Measurements from ENCODE around the gene CRYBG1. TPM values are rescaled to one million over a fixed set of nuclear protein-coding genes. Genes with fewer than 3 reads are reported as not detected.

The CRYBG1 gene
- total and polyA plus RNA-seq, 2 donors (not counting 3 experiments of a cell fraction or from before 2014, with no cell fraction given): 4.1 to 30.1 TPM

- FAIRE-seq: no peak
- no peak for DNase-seq (ENCODE audit: low read depth, low spot score)
- ChIA-PET CTCF (interaction anchor here (1.0 kb wide), 1 partner anchor 11 kb away, joined by 3 read pairs; no protein-coding TSS in a partner anchor), POLR2A (no interaction called here)
- Histone ChIP-seq H4K20me1 (replicated peaks; ENCODE audit: control insufficient read depth, extremely low read depth, insufficient read depth, low read length) (no peaks in the 10 kb centered on the region), H3K9me1 (replicated peaks; ENCODE audit: control insufficient read depth, extremely low read depth, insufficient read depth, low read length) (no peaks in the 10 kb centered on the region), H2AFZ (ENCODE audit: low read depth, low read length) (no peak overlapping the region), H3K27me3 (ENCODE audit: control insufficient read depth in 2 of 2, insufficient read depth in 2 of 2, low read length in 2 of 2) (peaks cover 7 to 19% of the 10 kb centered on the region in 2 experiments), H3K36me3 (ENCODE audit: control insufficient read depth in 2 of 2, extremely low read depth in 1 of 2, insufficient read depth in 2 of 2, low read length in 2 of 2) (no peaks in the 10 kb centered on the region), H3K27ac (ENCODE audit: insufficient read depth, low read depth, low read length) (no peak overlapping the region), H3K4me1 (ENCODE audit: control insufficient read depth, extremely low read depth, insufficient read depth, low read length) (no peaks in the 10 kb centered on the region), H3K9me3 (replicated peaks; ENCODE audit: control insufficient read depth, insufficient read depth, low read length) (no peaks in the 10 kb centered on the region), H3K79me2 (ENCODE audit: control insufficient read depth, insufficient read depth, low read length) (no peaks in the 10 kb centered on the region), H3K9ac (replicated peaks; ENCODE audit: extremely low read depth, insufficient read depth, low read length) (no peak overlapping the region), H3K4me3 (replicated peaks in 1 of 3; ENCODE audit: insufficient read depth in 1 of 3, low read depth in 1 of 3, low read length in 3 of 3) (no peak overlapping the region), H3K4me2 (ENCODE audit: insufficient read depth, low read length) (no peak overlapping the region)
- dilution Hi-C loops (cut with MboI; ENCODE audit: extremely low pct_ligation_motif_present, low sequenced_read_pairs) (no loop called here), intact Hi-C loops (cut with micrococcal nuclease) (no loop called here)
- BruUV-seq (replicated peaks): no TSS peak
- TF ChIP-seq MYC (IDR thresholded peaks at IDR 0.05; ENCODE audit: low read depth, low read length): no peak
- no peak for TF ChIP-seq FOS (IDR thresholded peaks at IDR 0.05; ENCODE audit: borderline replicate concordance, insufficient read depth, low read length)
- TF ChIP-seq POLR2AphosphoS5 (IDR thresholded peaks at IDR 0.05; ENCODE audit: insufficient read depth, low read depth, low read length): no peak
- no peak for TF ChIP-seq POLR2A (IDR thresholded peaks at IDR 0.05; ENCODE audit: low read depth, low read length)
- no peak for TF ChIP-seq GATA2 (IDR thresholded peaks at IDR 0.05; ENCODE audit: insufficient read depth, insufficient read length, low read depth, low read length)
- no peak for TF ChIP-seq JUN (IDR thresholded peaks at IDR 0.05; ENCODE audit: borderline replicate concordance, insufficient read depth, insufficient read length, low read depth)
- TF ChIP-seq MAX (IDR thresholded peaks at IDR 0.05; ENCODE audit: insufficient read depth, insufficient read length): no peak
These were observed 134.5 kb downstream of the CRYBG1 start for GRCh38 chr6:106495014-106495413.

GRCh38 chr6:106496823-106497222 is 136.3 kb downstream of the CRYBG1 start:
- Histone ChIP-seq H3K4me3 (replicated peaks in 1 of 3; ENCODE audit: insufficient read depth in 1 of 3, low read depth in 1 of 3, low read length in 3 of 3) (no peak overlapping the region), H2AFZ (ENCODE audit: low read depth, low read length) (no peak overlapping the region), H3K79me2 (ENCODE audit: control insufficient read depth, insufficient read depth, low read length) (no peaks in the 10 kb centered on the region), H3K9ac (replicated peaks; ENCODE audit: extremely low read depth, insufficient read depth, low read length) (no peak overlapping the region), H3K27ac (ENCODE audit: insufficient read depth, low read depth, low read length) (no peak overlapping the region), H3K27me3 (ENCODE audit: control insufficient read depth in 2 of 2, insufficient read depth in 2 of 2, low read length in 2 of 2) (peaks cover 7 to 21% of the 10 kb centered on the region in 2 experiments), H3K9me1 (replicated peaks; ENCODE audit: control insufficient read depth, extremely low read depth, insufficient read depth, low read length) (no peaks in the 10 kb centered on the region), H3K9me3 (replicated peaks; ENCODE audit: control insufficient read depth, insufficient read depth, low read length) (no peaks in the 10 kb centered on the region), H4K20me1 (replicated peaks; ENCODE audit: control insufficient read depth, extremely low read depth, insufficient read depth, low read length) (no peaks in the 10 kb centered on the region), H3K4me1 (ENCODE audit: control insufficient read depth, extremely low read depth, insufficient read depth, low read length) (no peaks in the 10 kb centered on the region), H3K4me2 (ENCODE audit: insufficient read depth, low read length) (no peak overlapping the region), H3K36me3 (ENCODE audit: control insufficient read depth in 2 of 2, extremely low read depth in 1 of 2, insufficient read depth in 2 of 2, low read length in 2 of 2) (no peaks in the 10 kb centered on the region)
- FAIRE-seq (no peak), DNase-seq (ENCODE audit: low read depth, low spot score) (no peak)
- POLR2A ChIA-PET: no interaction called here
- TF ChIP-seq MAX (IDR thresholded peaks at IDR 0.05; ENCODE audit: insufficient read depth, insufficient read length) (no peak), JUN (IDR thresholded peaks at IDR 0.05; ENCODE audit: borderline replicate concordance, insufficient read depth, insufficient read length, low read depth) (no peak), GATA2 (IDR thresholded peaks at IDR 0.05; ENCODE audit: insufficient read depth, insufficient read length, low read depth, low read length) (no peak), CTCF (IDR thresholded peaks at IDR 0.05; ENCODE audit: extremely low read depth in 1 of 2, insufficient read depth in 1 of 2, low read depth in 1 of 2, low read length in 2 of 2) (no peak), POLR2AphosphoS5 (IDR thresholded peaks at IDR 0.05; ENCODE audit: insufficient read depth, low read depth, low read length) (no peak), FOS (IDR thresholded peaks at IDR 0.05; ENCODE audit: borderline replicate concordance, insufficient read depth, low read length) (no peak), POLR2A (IDR thresholded peaks at IDR 0.05; ENCODE audit: low read depth, low read length) (no peak), EZH2 (IDR thresholded peaks at IDR 0.05; ENCODE audit: borderline replicate concordance, low read depth, low read length, severe bottlenecking) (no peak), MYC (IDR thresholded peaks at IDR 0.05; ENCODE audit: low read depth, low read length) (no peak)
- CTCF ChIA-PET: no interaction called here
- intact Hi-C loops (cut with micrococcal nuclease) (no loop called here), dilution Hi-C loops (cut with MboI; ENCODE audit: extremely low pct_ligation_motif_present, low sequenced_read_pairs) (no loop called here)
- no TSS peak for BruUV-seq (replicated peaks)
